HEK293T (cell line): ENCODE results near the gene CDC42SE1.
A peak's percentile ranks its signal among the peaks of the same experiment; 100 is the strongest.
"Not testable (repeated sequence)": the region's sequence is repeated elsewhere in the genome, so short reads cannot be mapped to it uniquely, and the experiment has no call there.

Source experiments
- CTCF ChIA-PET: fragments of 350-600 bp; formaldehyde crosslinking; extraction: SDS; loops from one replicate; lab custom pipeline; 2021; ENCODE audit warnings: antibody characterized with exemption, inconsistent platforms; lab: Yijun Ruan, JAX
- POLR2A ChIA-PET: fragments of 350-600 bp; formaldehyde crosslinking; extraction: SDS; loops from one replicate; lab custom pipeline; 2020; ENCODE audit warnings: antibody characterized with exemption, inconsistent platforms; lab: Yijun Ruan, JAX
- DNase-seq: peaks from one replicate; pipeline ENCODE4 v3.0.0; 2012; ENCODE audit warnings: mixed read lengths; ENCODE audit errors: extremely low spot score
- ARNT ChIP-seq: fragments of 450-650 bp; IDR thresholded peaks from 2 replicates; pipeline ENCODE4 v1.6.1; 2017; ENCODE audit warnings: mild to moderate bottlenecking
- BHLHE40 ChIP-seq: fragments of 450-650 bp; IDR thresholded peaks from 2 replicates; pipeline ENCODE4 v1.6.1; 2016; ENCODE audit warnings: mild to moderate bottlenecking, moderate library complexity, borderline replicate concordance
- CTBP1 ChIP-seq: fragments of 450-650 bp; IDR thresholded peaks from 2 replicates; pipeline ENCODE4 v1.6.1; 2016; ENCODE audit warnings: borderline replicate concordance
- ELF4 ChIP-seq: fragments of 450-650 bp; IDR thresholded peaks from 2 replicates; pipeline ENCODE4 v1.6.1; 2017; ENCODE audit warnings: antibody characterized with exemption
- FOXA1 ChIP-seq: fragments of 450-650 bp; IDR thresholded peaks from 2 replicates; pipeline ENCODE4 v1.6.1; 2016; ENCODE audit warnings: mild to moderate bottlenecking
- FOXK2 ChIP-seq: fragments of 450-650 bp; IDR thresholded peaks from 2 replicates; pipeline ENCODE4 v1.6.1; 2016; ENCODE audit warnings: mild to moderate bottlenecking
- FOXM1 ChIP-seq: fragments of 450-650 bp; IDR thresholded peaks from 2 replicates; pipeline ENCODE4 v1.6.1; 2017; ENCODE audit warnings: mild to moderate bottlenecking, borderline replicate concordance
- HDGF ChIP-seq: fragments of 450-650 bp; IDR thresholded peaks from 2 replicates; pipeline ENCODE4 v1.6.1; 2017; ENCODE audit warnings: antibody characterized with exemption, borderline replicate concordance
- L3MBTL2 ChIP-seq: fragments of 450-650 bp; conservative IDR thresholded peaks from 2 replicates; pipeline ENCODE4 v1.6.1; 2016; ENCODE audit warnings: mild to moderate bottlenecking
- LEF1 ChIP-seq: fragments of 450-650 bp; IDR thresholded peaks from 2 replicates; pipeline ENCODE4 v1.6.1; 2017; ENCODE audit warnings: mild to moderate bottlenecking, borderline replicate concordance
- NFRKB ChIP-seq: fragments of 450-650 bp; IDR thresholded peaks from 2 replicates; pipeline ENCODE4 v1.6.1; 2016; ENCODE audit warnings: mild to moderate bottlenecking, moderate library complexity
- SP1 ChIP-seq: fragments of 450-650 bp; IDR thresholded peaks from 2 replicates; pipeline ENCODE4 v1.6.1; 2017
- SUZ12 ChIP-seq: fragments of 450-650 bp; IDR thresholded peaks from 2 replicates; pipeline ENCODE4 v1.6.1; 2016; ENCODE audit warnings: mild to moderate bottlenecking
- TARDBP ChIP-seq: fragments of 450-650 bp; IDR thresholded peaks from 2 replicates; pipeline ENCODE4 v1.6.1; 2016
- ZNF384 ChIP-seq: fragments of 450-650 bp; IDR thresholded peaks from 2 replicates; pipeline ENCODE4 v1.6.1; 2016
- TF ChIP-seq, protein P1 (sequence below): fragments of 450-650 bp; IDR thresholded peaks from 2 replicates; pipeline ENCODE4 v1.6.1; 2016

CDC42SE1 gene, protein sequence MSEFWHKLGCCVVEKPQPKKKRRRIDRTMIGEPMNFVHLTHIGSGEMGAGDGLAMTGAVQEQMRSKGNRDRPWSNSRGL

DNA sequence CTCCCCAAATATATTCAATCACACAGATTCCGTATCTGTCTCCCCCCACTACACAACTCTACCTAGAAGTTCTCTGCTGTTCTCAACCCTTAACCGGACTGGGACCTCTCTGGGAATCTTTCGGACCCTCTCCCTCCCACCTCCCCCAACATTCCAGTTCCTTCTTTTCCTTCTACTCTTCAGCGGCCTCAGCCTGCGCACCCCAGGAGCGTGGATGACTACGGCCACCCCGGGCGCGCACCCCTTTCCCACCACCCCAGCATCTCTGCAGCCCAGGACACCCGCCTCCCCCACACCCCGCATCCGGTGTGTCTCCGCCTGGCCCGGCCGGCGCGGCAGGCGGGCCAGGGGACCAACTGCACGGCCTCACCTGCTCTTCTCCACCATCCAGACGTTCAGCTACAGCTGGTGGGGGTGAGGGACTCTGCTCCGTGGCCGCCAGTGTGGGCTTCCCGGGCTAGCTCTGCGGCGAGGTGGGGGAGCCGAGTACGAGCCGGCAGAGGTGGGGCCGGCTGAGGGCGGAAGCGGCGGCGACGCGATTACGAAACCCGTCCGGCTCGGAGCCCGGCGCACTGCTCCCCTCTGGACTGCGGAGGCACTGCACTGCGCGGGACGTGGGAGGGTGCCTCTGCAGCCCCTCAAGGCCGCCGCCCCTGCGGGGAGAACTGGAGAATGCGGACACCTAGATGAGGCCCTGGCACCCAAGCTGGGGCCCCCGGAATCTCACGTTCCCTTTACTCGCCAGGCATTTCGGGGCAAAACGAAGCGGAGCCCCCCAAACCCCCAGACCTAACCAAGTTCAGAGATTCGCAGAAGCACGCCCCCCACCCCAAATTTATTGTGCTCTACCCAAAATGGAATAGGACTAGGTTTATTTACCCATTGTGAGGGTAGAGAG is at the start of gene CDC42SE1:
TSS of gene CDC42SE1 (minus strand) at position 514 of the 898 bp plus-strand sequence. CDS start 3,892 bp downstream, outside the sequence.
- ChIA-PET POLR2A (interaction anchor here (0.7 to 6.6 kb wide), 8 partner anchors 9 to 480 kb away, joined by 3 to 69 read pairs (median 4); partner anchors contain the start of genes C1orf56, GABPB2 and MCL1), CTCF (interaction anchor here (0.6 to 1.1 kb wide), 5 partner anchors 8 to 534 kb away, joined by 3 to 11 read pairs (median 3); no protein-coding TSS in a partner anchor)
- TF ChIP-seq ELF4 (peak; percentile 42; the same call in 1 of the 2 replicates), BHLHE40 (no peak), ZNF384 (no peak), LEF1 (no peak), NFRKB (no peak)
- peak; percentile 93 for DNase-seq

DNA sequence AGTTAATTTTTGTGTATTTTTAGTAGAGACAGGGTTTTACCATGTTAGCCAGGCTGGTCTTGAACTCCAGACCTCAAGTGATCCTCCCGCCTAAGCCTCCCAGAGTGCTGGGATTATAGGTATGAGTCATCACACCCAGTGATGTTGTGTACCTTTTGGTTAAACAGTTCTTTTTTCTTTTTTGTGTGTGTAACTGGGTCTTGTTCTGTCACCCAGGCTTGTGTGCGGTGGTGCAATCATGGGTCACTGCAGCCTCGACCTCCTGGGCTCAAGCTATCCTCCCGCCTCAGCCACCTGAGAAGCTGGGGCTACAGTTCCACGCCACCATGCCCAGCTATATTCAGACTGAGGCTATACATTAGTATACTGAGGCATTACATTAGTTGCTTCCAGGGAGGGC is 48.9 kb upstream of the CDC42SE1 start:
- no peak for TF ChIP-seq SUZ12
- no peak for TF ChIP-seq FOXM1
- no peak for TF ChIP-seq L3MBTL2
- no peak for TF ChIP-seq BHLHE40
- CTCF ChIA-PET, result interaction anchor here (1.1 kb wide), 1 partner anchor 9 kb away, joined by 5 read pairs; no protein-coding TSS in a partner anchor
- POLR2A ChIA-PET, result no interaction called here
- DNase-seq, result no peak

DNA sequence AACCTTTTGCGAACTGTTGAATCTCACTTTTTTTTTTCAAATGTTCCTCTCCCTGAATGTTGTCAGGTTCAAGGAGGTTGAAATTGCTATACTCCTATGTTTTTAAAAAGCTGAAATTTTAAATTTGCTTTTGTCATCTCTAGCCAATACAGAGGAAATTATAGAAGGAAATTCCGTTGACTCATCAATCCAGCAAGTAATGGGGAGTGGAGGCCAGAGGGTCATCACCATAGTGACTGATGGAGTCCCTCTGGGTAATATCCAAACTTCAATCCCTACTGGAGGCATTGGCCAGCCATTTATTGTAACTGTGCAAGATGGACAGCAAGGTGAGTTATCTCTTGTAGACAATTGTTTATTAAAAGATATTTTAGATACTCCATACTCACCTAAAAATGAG is 47.5 kb upstream of the CDC42SE1 start:
- POLR2A ChIA-PET, result interaction anchor here (0.9 kb wide), 1 partner anchor 83 kb away, joined by 3 read pairs; the partner anchor contains the start of gene VPS72
- TF ChIP-seq ARNT (no peak), FOXK2 (no peak), NFRKB (no peak)
- CTCF ChIA-PET, result no interaction called here
- DNase-seq, result no peak

DNA sequence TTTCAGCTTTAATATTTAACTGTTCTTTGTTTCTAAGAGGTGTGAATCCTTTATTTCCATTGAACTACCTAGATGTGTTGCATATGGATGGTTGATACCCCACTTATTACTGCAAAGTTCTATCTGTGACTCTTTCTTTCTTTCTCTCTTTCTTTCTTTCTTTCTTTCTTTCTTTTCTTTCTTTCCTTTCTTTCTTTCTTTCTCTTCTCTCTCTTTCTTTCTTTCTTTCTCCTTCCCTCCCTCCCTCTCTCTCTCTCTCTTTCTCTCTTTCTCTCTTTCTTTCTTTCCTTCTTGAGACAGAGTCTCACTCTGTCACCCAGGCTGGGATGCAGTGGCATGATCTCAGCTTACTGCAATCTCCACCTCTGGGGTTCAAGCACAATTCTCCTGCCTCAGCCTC is 45.2 kb upstream of the CDC42SE1 start:
- ChIA-PET POLR2A (no interaction called here), CTCF (no interaction called here)
- DNase-seq, result no peak
- TF ChIP-seq FOXA1 (no peak), SUZ12 (no peak), ZNF384 (no peak), HDGF (no peak), FOXM1 (no peak), TARDBP (no peak), SP1 (no peak), ELF4 (no peak), LEF1 (no peak), L3MBTL2 (no peak), NFRKB (no peak), ARNT (no peak), FOXK2 (no peak), BHLHE40 (no peak), CTBP1 (no peak)
- TF ChIP-seq, protein P1, sequence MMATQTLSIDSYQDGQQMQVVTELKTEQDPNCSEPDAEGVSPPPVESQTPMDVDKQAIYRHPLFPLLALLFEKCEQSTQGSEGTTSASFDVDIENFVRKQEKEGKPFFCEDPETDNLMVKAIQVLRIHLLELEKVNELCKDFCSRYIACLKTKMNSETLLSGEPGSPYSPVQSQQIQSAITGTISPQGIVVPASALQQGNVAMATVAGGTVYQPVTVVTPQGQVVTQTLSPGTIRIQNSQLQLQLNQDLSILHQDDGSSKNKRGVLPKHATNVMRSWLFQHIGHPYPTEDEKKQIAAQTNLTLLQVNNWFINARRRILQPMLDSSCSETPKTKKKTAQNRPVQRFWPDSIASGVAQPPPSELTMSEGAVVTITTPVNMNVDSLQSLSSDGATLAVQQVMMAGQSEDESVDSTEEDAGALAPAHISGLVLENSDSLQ, result no peak

DNA sequence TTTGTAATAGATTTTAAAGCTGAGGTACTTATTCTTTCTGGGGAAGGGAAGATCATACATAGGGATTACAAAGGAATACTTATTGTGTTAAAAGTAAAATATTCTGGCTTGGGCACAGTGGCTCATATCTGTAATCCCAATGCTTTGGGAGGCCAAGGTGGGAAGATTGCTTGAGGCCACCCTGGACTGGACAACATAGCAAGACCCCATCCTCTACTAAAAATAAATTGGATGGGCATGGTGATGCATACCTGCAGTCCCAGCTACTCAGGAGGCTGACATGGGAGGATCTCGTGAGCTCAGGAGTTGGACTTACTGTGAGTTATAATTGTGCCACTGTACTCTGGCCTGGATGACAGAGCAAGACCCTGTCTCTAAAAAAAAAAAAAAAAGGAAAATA is 38.7 kb upstream of the CDC42SE1 start:
- no peak for TF ChIP-seq FOXM1
- no peak for TF ChIP-seq CTBP1
- TF ChIP-seq BHLHE40, result no peak
- TF ChIP-seq SUZ12, result no peak
- no peak for TF ChIP-seq NFRKB
- no peak for TF ChIP-seq LEF1
- TF ChIP-seq L3MBTL2, result no peak
- TF ChIP-seq HDGF, result no peak
- TF ChIP-seq ZNF384, result no peak
- TF ChIP-seq ELF4, result no peak
- no peak for TF ChIP-seq FOXK2
- TF ChIP-seq ARNT, result no peak
- TF ChIP-seq FOXA1, result no peak
- TF ChIP-seq SP1, result no peak
- CTCF ChIA-PET, result interaction anchor here (0.9 to 2.0 kb wide), 2 partner anchors 11 to 113 kb away, joined by 3 to 14 read pairs; no protein-coding TSS in a partner anchor
- POLR2A ChIA-PET, result no interaction called here
- DNase-seq, result no peak

DNA sequence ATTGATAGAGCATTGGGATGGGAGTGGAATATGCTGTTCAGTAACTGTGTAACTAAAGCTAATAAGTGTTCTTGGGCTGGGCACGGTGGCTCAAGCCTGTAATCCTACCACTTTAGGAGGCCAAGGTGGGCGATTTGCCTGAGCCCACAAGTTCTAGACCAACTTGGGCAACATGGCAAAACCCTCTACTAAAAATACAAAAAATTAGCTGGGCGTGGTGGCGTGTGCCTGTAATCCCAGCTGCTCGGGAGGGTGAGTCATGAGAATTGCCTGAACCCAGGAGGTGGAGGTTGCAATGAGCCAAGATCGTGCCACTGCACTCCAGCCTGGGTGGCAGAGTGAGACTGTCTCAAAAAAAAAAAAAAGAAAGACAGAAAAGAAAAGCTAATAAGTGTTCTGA is 38.0 kb upstream of the CDC42SE1 start:
- POLR2A ChIA-PET, result interaction anchor here (0.7 kb wide), 2 partner anchors 26 to 68 kb away, joined by 3 read pairs; partner anchors contain the start of gene GABPB2
- DNase-seq, result not testable (repeated sequence)
- CTCF ChIA-PET, result interaction anchor here (0.9 to 1.0 kb wide), 2 partner anchors 113 to 156 kb away, joined by 3 to 4 read pairs; no protein-coding TSS in a partner anchor

DNA sequence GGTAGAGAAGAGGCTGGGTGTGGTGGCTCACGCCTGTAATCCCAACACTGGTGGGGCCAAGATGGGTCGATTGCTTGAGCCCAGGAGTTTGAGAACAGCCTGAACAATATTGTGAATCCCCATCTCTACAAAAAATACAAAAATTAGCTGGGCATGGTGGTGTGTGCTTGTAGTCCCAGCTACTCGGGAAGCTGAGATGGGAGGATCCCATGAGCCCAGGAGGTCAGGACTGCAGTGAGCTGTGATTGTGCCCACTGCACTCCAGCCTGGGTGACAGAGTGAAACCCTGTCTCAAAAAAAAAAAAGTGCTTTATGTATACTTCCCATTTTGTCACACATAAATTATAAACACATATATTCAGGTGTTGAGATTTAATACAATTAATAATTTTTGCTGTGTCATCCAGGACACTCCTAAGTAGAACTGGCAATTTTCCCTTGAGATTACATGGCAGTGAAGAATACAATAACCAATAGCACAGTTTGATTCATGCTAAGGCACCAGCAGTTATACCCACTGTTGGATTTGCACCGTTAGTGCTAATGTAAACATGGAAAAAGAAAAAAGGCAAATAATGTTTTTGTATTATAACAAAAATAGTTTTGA is 26.6 kb upstream of the CDC42SE1 start:
- ChIA-PET CTCF (interaction anchor here (0.6 to 1.7 kb wide), 5 partner anchors 13 to 90 kb away, joined by 3 to 14 read pairs (median 4); no protein-coding TSS in a partner anchor), POLR2A (interaction anchor here (1.1 kb wide), 1 partner anchor 15 kb away, joined by 4 read pairs; the partner anchor contains the start of gene GABPB2)

More for the DNA sequence above, 26.6 kb upstream of the CDC42SE1 start:
- DNase-seq, result no peak
- TF ChIP-seq NFRKB (no peak), FOXK2 (no peak), ZNF384 (no peak), SP1 (no peak)
